Stimulated activated memory B cell treated with anti-CD40 and anti-IgM and Interleukin-4, amounts not matched to agents 10 μg/mL and 1 μg/mL and 100 μg/mL, for 72 hours (primary cell): ENCODE results near the gene TBCD.
"Not testable (repeated sequence)": the region's sequence is repeated elsewhere in the genome, so short reads cannot be mapped to it uniquely, and the experiment has no call there.

Source experiments
- ATAC-seq: fragments of 150-1000 bp; cut with Tn5 transposase; 2 replicates; pipeline ENCODE4 v1.10.0; 2021
- H3K27ac Mint-ChIP-seq: one replicate; pipeline ENCODE4 v1.8.0; 2022; ENCODE audit warnings: mild to moderate bottlenecking, mixed read lengths
- H3K27me3 Mint-ChIP-seq: one replicate; pipeline ENCODE4 v1.8.0; 2022; ENCODE audit warnings: mixed read lengths
- H3K36me3 Mint-ChIP-seq: one replicate; pipeline ENCODE4 v1.8.0; 2022; ENCODE audit warnings: mixed read lengths
- H3K4me1 Mint-ChIP-seq: one replicate; pipeline ENCODE4 v1.8.0; 2022; ENCODE audit warnings: mixed read lengths
- H3K4me3 Mint-ChIP-seq: one replicate; pipeline ENCODE4 v1.8.0; 2022; ENCODE audit warnings: mild to moderate bottlenecking, moderate library complexity, mixed read lengths
- H3K9me3 Mint-ChIP-seq: one replicate; pipeline ENCODE4 v1.8.0; 2022; ENCODE audit warnings: mixed read lengths

Gene TBCD

GRCh38 chr17:82948081-82948511 is 196.2 kb downstream of the TBCD start:
- Mint-ChIP-seq H3K27ac (no peak overlapping the region), H3K4me3 (no peak overlapping the region), H3K36me3 (peaks cover 95% of the 10 kb centered on the region), H3K27me3 (no peaks in the 10 kb centered on the region), H3K9me3 (peaks cover 55% of the 10 kb centered on the region), H3K4me1 (no peaks in the 10 kb centered on the region)
- no peak for ATAC-seq

GRCh38 chr17:82948957-82949356 is 197.1 kb downstream of the TBCD start:
- H3K9me3 Mint-ChIP-seq, result peaks cover 52% of the 10 kb centered on the region
- peaks cover 95% of the 10 kb centered on the region for H3K36me3 Mint-ChIP-seq
- H3K27ac Mint-ChIP-seq, result no peak overlapping the region
- no peak overlapping the region for H3K4me3 Mint-ChIP-seq
- H3K4me1 Mint-ChIP-seq, result no peaks in the 10 kb centered on the region
- no peak for ATAC-seq
- H3K27me3 Mint-ChIP-seq, result no peaks in the 10 kb centered on the region

GRCh38 chr17:82949361-82949760 is 197.5 kb downstream of the TBCD start:
- H3K4me1 Mint-ChIP-seq, result no peaks in the 10 kb centered on the region
- H3K9me3 Mint-ChIP-seq, result peaks cover 53% of the 10 kb centered on the region
- H3K36me3 Mint-ChIP-seq, result peaks cover 95% of the 10 kb centered on the region
- H3K4me3 Mint-ChIP-seq, result no peak overlapping the region
- H3K27me3 Mint-ChIP-seq, result no peaks in the 10 kb centered on the region
- ATAC-seq, result no peak
- no peak overlapping the region for H3K27ac Mint-ChIP-seq

GRCh38 chr17:82949984-82950383 is 198.1 kb downstream of the TBCD start:
- ATAC-seq, result no peak
- H3K27ac Mint-ChIP-seq, result no peak overlapping the region
- H3K27me3 Mint-ChIP-seq, result no peaks in the 10 kb centered on the region
- no peaks in the 10 kb centered on the region for H3K4me1 Mint-ChIP-seq
- no peak overlapping the region for H3K4me3 Mint-ChIP-seq
- H3K9me3 Mint-ChIP-seq, result peaks cover 54% of the 10 kb centered on the region
- H3K36me3 Mint-ChIP-seq, result peaks cover 95% of the 10 kb centered on the region

- no peaks in the 10 kb centered on the region for H3K4me1 Mint-ChIP-seq
- peaks cover 95% of the 10 kb centered on the region for H3K36me3 Mint-ChIP-seq
- no peak overlapping the region for H3K4me3 Mint-ChIP-seq
- peaks cover 51% of the 10 kb centered on the region for H3K9me3 Mint-ChIP-seq
- no peak for ATAC-seq
- H3K27me3 Mint-ChIP-seq, result no peaks in the 10 kb centered on the region
- H3K27ac Mint-ChIP-seq, result no peak overlapping the region
Observed at GRCh38 chr17:82950525-82951102, 198.7 kb downstream of the TBCD start.

GRCh38 chr17:82952019-82952418 is 200.2 kb downstream of the TBCD start:
- Mint-ChIP-seq H3K27me3 (no peaks in the 10 kb centered on the region), H3K36me3 (peaks cover 89% of the 10 kb centered on the region), H3K27ac (no peak overlapping the region), H3K4me3 (no peak overlapping the region), H3K9me3 (peaks cover 40% of the 10 kb centered on the region), H3K4me1 (no peaks in the 10 kb centered on the region)
- no peak for ATAC-seq

- not testable (repeated sequence) for H3K4me3 Mint-ChIP-seq, H3K27me3 Mint-ChIP-seq, H3K27ac Mint-ChIP-seq, H3K4me1 Mint-ChIP-seq, ATAC-seq
- Mint-ChIP-seq H3K36me3 (peaks cover 70% of the 10 kb centered on the region), H3K9me3 (peaks cover 30% of the 10 kb centered on the region)
Observed at GRCh38 chr17:82955106-82955505, 203.2 kb downstream of the TBCD start.

GRCh38 chr17:82955627-82956026 is 203.8 kb downstream of the TBCD start:
- H3K9me3 Mint-ChIP-seq, result peaks cover 28% of the 10 kb centered on the region
- not testable (repeated sequence) for ATAC-seq, H3K4me3 Mint-ChIP-seq, H3K4me1 Mint-ChIP-seq, H3K27ac Mint-ChIP-seq, H3K27me3 Mint-ChIP-seq
- H3K36me3 Mint-ChIP-seq, result peaks cover 65% of the 10 kb centered on the region

GRCh38 chr17:82956146-82956725 is 204.4 kb downstream of the TBCD start:
- Mint-ChIP-seq H3K27ac (no peak overlapping the region), H3K9me3 (peaks cover 28% of the 10 kb centered on the region), H3K4me1 (no peaks in the 10 kb centered on the region), H3K4me3 (no peak overlapping the region), H3K36me3 (peaks cover 61% of the 10 kb centered on the region), H3K27me3 (no peaks in the 10 kb centered on the region)
- ATAC-seq, result no peak

GRCh38 chr17:82956726-82957468 is 205.0 kb downstream of the TBCD start:
- Mint-ChIP-seq H3K27me3 (no peaks in the 10 kb centered on the region), H3K4me1 (no peaks in the 10 kb centered on the region), H3K4me3 (no peak overlapping the region), H3K9me3 (peaks cover 25% of the 10 kb centered on the region), H3K27ac (no peak overlapping the region), H3K36me3 (peaks cover 54% of the 10 kb centered on the region)
- ATAC-seq, result no peak

- ATAC-seq, result no peak
- Mint-ChIP-seq H3K27ac (no peak overlapping the region), H3K27me3 (peaks cover 4% of the 10 kb centered on the region), H3K36me3 (peaks cover 49% of the 10 kb centered on the region), H3K4me3 (no peak overlapping the region), H3K4me1 (no peaks in the 10 kb centered on the region), H3K9me3 (peaks cover 21% of the 10 kb centered on the region)
Observed at GRCh38 chr17:82957469-82957795, 205.6 kb downstream of the TBCD start.

- no peak for ATAC-seq
- Mint-ChIP-seq H3K4me3 (no peak overlapping the region), H3K27me3 (peaks cover 10% of the 10 kb centered on the region), H3K27ac (no peak overlapping the region), H3K36me3 (peaks cover 43% of the 10 kb centered on the region), H3K4me1 (peaks cover 3% of the 10 kb centered on the region), H3K9me3 (peaks cover 14% of the 10 kb centered on the region)
Observed at GRCh38 chr17:82957961-82958561, 206.2 kb downstream of the TBCD start.

GRCh38 chr17:82959242-82959930 is 207.5 kb downstream of the TBCD start:
- Mint-ChIP-seq H3K27me3 (peaks cover 23% of the 10 kb centered on the region), H3K36me3 (peaks cover 30% of the 10 kb centered on the region), H3K4me1 (peaks cover 14% of the 10 kb centered on the region), H3K4me3 (no peak overlapping the region), H3K9me3 (peaks cover 7% of the 10 kb centered on the region), H3K27ac (no peak overlapping the region)
- no peak for ATAC-seq

GRCh38 chr17:82959990-82960418 is 208.1 kb downstream of the TBCD start:
- peaks cover 16% of the 10 kb centered on the region for H3K4me1 Mint-ChIP-seq
- H3K9me3 Mint-ChIP-seq, result peaks cover 2% of the 10 kb centered on the region
- H3K27me3 Mint-ChIP-seq, result peaks cover 27% of the 10 kb centered on the region
- no peak overlapping the region for H3K4me3 Mint-ChIP-seq
- H3K36me3 Mint-ChIP-seq, result peaks cover 23% of the 10 kb centered on the region
- H3K27ac Mint-ChIP-seq, result no peak overlapping the region
- no peak for ATAC-seq
